GM12875 (cell line): ENCODE results near the gene FOXP1.

Experiments
- H3K4me3 ChIP-seq: one replicate; pipeline ENCODE4 v1.5.1; 2011; ENCODE audit warnings: low read depth, low read length, control low read depth
- CTCF ChIP-seq: IDR thresholded peaks from 2 replicates; pipeline ENCODE4 v1.5.1; 2011; ENCODE audit warnings: low read depth, mild to moderate bottlenecking, control low read depth, inconsistent platforms, low read length, moderate library complexity, borderline replicate concordance; ENCODE audit not compliant: insufficient read depth

The FOXP1 gene

GRCh38 chr3:70970952-70971351 lies 612.6 kb downstream of the FOXP1 start:
- H3K4me3 ChIP-seq = no peak overlapping the region
- TF ChIP-seq CTCF = no peak

- H3K4me3 ChIP-seq = no peak overlapping the region
- no peak for TF ChIP-seq CTCF
Observed at GRCh38 chr3:70970171-70970570, 613.4 kb downstream of the FOXP1 start.

GRCh38 chr3:70963431-70964275 lies 619.9 kb downstream of the FOXP1 start:
- TF ChIP-seq CTCF = no peak
- H3K4me3 ChIP-seq = no peak overlapping the region

- no peak overlapping the region for H3K4me3 ChIP-seq
- no peak for TF ChIP-seq CTCF
Observed at GRCh38 chr3:70959506-70960291, 623.8 kb downstream of the FOXP1 start.

- H3K4me3 ChIP-seq = no peak overlapping the region
- TF ChIP-seq CTCF = no peak
Observed at GRCh38 chr3:70952033-70952747, 631.3 kb downstream of the FOXP1 start.

GRCh38 chr3:70951316-70951715 lies 632.2 kb downstream of the FOXP1 start:
- no peak for TF ChIP-seq CTCF
- no peak overlapping the region for H3K4me3 ChIP-seq
